ENCODE measurements around the gene RHBDL1. TPM values are rescaled to one million over a fixed set of nuclear protein-coding genes. Genes with fewer than 3 reads are reported as not detected.
"Not testable (repeated sequence)": the region's sequence is repeated elsewhere in the genome, so short reads cannot be mapped to it uniquely, and the experiment has no call there.

The RHBDL1 gene
- total RNA-seq, 2 experiments from 2014 or later, result 0.79 to 0.89 TPM

GRCh38 chr16:685967-686366 lies 10.5 kb downstream of the RHBDL1 start:
- Mint-ChIP-seq H3K36me3 (ENCODE audit: low read depth) (peaks cover 26% of the 10 kb centered on the region), H3K4me3 (no peak overlapping the region), H3K9me3 (no peaks in the 10 kb centered on the region), H3K27me3 (no peaks in the 10 kb centered on the region), H3K4me1 (ENCODE audit: low read depth) (peaks cover 56% of the 10 kb centered on the region), H3K27ac (no peak overlapping the region)
- intact Hi-C loops (cut with micrococcal nuclease), result no loop called here
- TF ChIP-seq CTCF (IDR thresholded peaks at IDR 0.05), result peak; percentile 40
- no peak for DNase-seq
- no peak for ATAC-seq
- ChIA-PET POLR2A (interaction anchor here (1.3 kb wide), 1 partner anchor 38 kb away, joined by 3 read pairs; no protein-coding TSS in a partner anchor), CTCF (interaction anchor here (0.5 to 1.2 kb wide), 3 partner anchors 9 to 55 kb away, joined by 3 read pairs; partner anchors contain the start of genes CIAO3 and RHBDL1)

- no peak for TF ChIP-seq CTCF (IDR thresholded peaks at IDR 0.05)
- Mint-ChIP-seq H3K27me3 (no peaks in the 10 kb centered on the region), H3K36me3 (ENCODE audit: low read depth) (peaks cover 21% of the 10 kb centered on the region), H3K4me1 (ENCODE audit: low read depth) (peaks cover 52% of the 10 kb centered on the region), H3K4me3 (no peak overlapping the region), H3K27ac (no peak overlapping the region), H3K9me3 (no peaks in the 10 kb centered on the region)
- no peak for DNase-seq
- no peak for ATAC-seq
- intact Hi-C loops (cut with micrococcal nuclease), result no loop called here
- ChIA-PET CTCF (interaction anchor here (0.5 to 1.2 kb wide), 3 partner anchors 9 to 54 kb away, joined by 3 read pairs; partner anchors contain the start of genes CIAO3 and RHBDL1), POLR2A (interaction anchor here (1.1 to 1.3 kb wide), 2 partner anchors 20 to 39 kb away, joined by 3 read pairs; no protein-coding TSS in a partner anchor)
Measured at GRCh38 chr16:686459-687260, 11.2 kb downstream of the RHBDL1 start.

GRCh38 chr16:687499-687898 lies 12.0 kb downstream of the RHBDL1 start:
- ChIA-PET CTCF (interaction anchor here (1.0 to 1.1 kb wide), 2 partner anchors 33 to 98 kb away, joined by 3 read pairs; no protein-coding TSS in a partner anchor), POLR2A (interaction anchor here (1.1 kb wide), 1 partner anchor 19 kb away, joined by 3 read pairs; no protein-coding TSS in a partner anchor)
- no peaks in the 10 kb centered on the region for H3K27me3 Mint-ChIP-seq
- no peak for DNase-seq
- no peak overlapping the region for H3K27ac Mint-ChIP-seq
- intact Hi-C loops (cut with micrococcal nuclease), result no loop called here
- no peaks in the 10 kb centered on the region for H3K9me3 Mint-ChIP-seq
- ATAC-seq, result no peak
- no peak for TF ChIP-seq CTCF (IDR thresholded peaks at IDR 0.05)
- peaks cover 15% of the 10 kb centered on the region for H3K36me3 Mint-ChIP-seq (ENCODE audit: low read depth)
- H3K4me1 Mint-ChIP-seq (ENCODE audit: low read depth), result peaks cover 45% of the 10 kb centered on the region
- H3K4me3 Mint-ChIP-seq, result no peak overlapping the region

GRCh38 chr16:689175-689897 lies 13.9 kb downstream of the RHBDL1 start:
- intact Hi-C loops (cut with micrococcal nuclease), result no loop called here
- H3K4me1 Mint-ChIP-seq (ENCODE audit: low read depth), result peaks cover 35% of the 10 kb centered on the region
- POLR2A ChIA-PET, result interaction anchor here (0.9 to 3.3 kb wide), 9 partner anchors 8 to 98 kb away, joined by 3 to 16 read pairs (median 5); partner anchors contain the start of genes RHBDL1 and STUB1
- no peak for TF ChIP-seq CTCF (IDR thresholded peaks at IDR 0.05)
- H3K9me3 Mint-ChIP-seq, result no peaks in the 10 kb centered on the region
- peak overlapping the region; percentile 86 for H3K4me3 Mint-ChIP-seq
- ATAC-seq (no peak), DNase-seq (no peak)
- CTCF ChIA-PET, result interaction anchor here (1.0 to 1.2 kb wide), 4 partner anchors 21 to 96 kb away, joined by 3 read pairs; partner anchors contain the start of gene RHOT2
- peak overlapping the region; percentile 81 for H3K27ac Mint-ChIP-seq
- H3K36me3 Mint-ChIP-seq (ENCODE audit: low read depth), result peaks cover 6% of the 10 kb centered on the region
- no peaks in the 10 kb centered on the region for H3K27me3 Mint-ChIP-seq

GRCh38 chr16:691242-691641 lies 15.8 kb downstream of the RHBDL1 start:
- intact Hi-C loops (cut with micrococcal nuclease); DNase-seq; H3K36me3 Mint-ChIP-seq (ENCODE audit: low read depth); CTCF ChIA-PET; H3K27me3 Mint-ChIP-seq; H3K9me3 Mint-ChIP-seq; POLR2A ChIA-PET; ATAC-seq: not testable (repeated sequence)
- peaks cover 30% of the 10 kb centered on the region for H3K4me1 Mint-ChIP-seq (ENCODE audit: low read depth)
- peak overlapping the region; percentile 81 for H3K27ac Mint-ChIP-seq
- H3K4me3 Mint-ChIP-seq, result peak overlapping the region; percentile 86

Data from activated CD8-positive, alpha-beta T cell treated with anti-CD3 and anti-CD28 coated beads for 36 hours (primary cell).